Heart left ventricle (tissue), 16 donors: ENCODE data around the gene SPECC1L. TPM values are rescaled to one million over a fixed set of nuclear protein-coding genes. Genes with fewer than 3 reads are reported as not detected.
A peak's percentile ranks its signal among the peaks of the same experiment; 100 is the strongest.

Experiments used
- ATAC-seq, 4 donors: fragments of 200-7000 bp; cut with Tn5 transposase; one replicate each; pipeline ENCODE4 v1.9.1; 2020 to 2022; ENCODE audit warnings: moderate library complexity in 4 of 4, mild to moderate bottlenecking in 3 of 4, moderate number of reproducible peaks in 1 of 4
- DNase-seq, 5 donors: peaks; one replicate each; pipeline ENCODE4 v3.0.0-alpha.2; 2020
- H3K27ac ChIP-seq, 12 donors: fragments of 200-600 bp; sonication (generic) in 4 of 12; one replicate each; pipeline versions ENCODE4 v1.5.0 to v1.8.0; 2016 to 2022; ENCODE audit warnings: mild to moderate bottlenecking in 2 of 12
- H3K27me3 ChIP-seq, 9 donors: fragments of 200-600 bp; sonication (generic) in 2 of 9; one replicate each; pipeline versions ENCODE4 v1.5.1 to v1.8.0; 2016 to 2022; ENCODE audit warnings: mild to moderate bottlenecking in 3 of 9
- H3K36me3 ChIP-seq, 9 donors: fragments of 200-600 bp; sonication (generic) in 2 of 9; one replicate each; pipeline versions ENCODE4 v1.5.0 to v1.8.0; 2018 to 2022; ENCODE audit warnings: mild to moderate bottlenecking in 2 of 9
- H3K4me1 ChIP-seq, 12 donors: fragments of 200-600 bp; sonication (generic) in 4 of 12; one replicate each; pipeline versions ENCODE4 v1.5.0 to v1.8.0; 2016 to 2022; ENCODE audit warnings: mild to moderate bottlenecking in 3 of 12
- H3K4me3 ChIP-seq, 12 donors: fragments of 200-600 bp; sonication (generic) in 4 of 12; one replicate each; pipeline versions ENCODE4 v1.5.0 to v1.8.0; 2017 to 2022; ENCODE audit warnings: mild to moderate bottlenecking in 9 of 12, moderate library complexity in 4 of 12
- H3K9me3 ChIP-seq, 12 donors: fragments of 200-600 bp; sonication (generic) in 4 of 12; one replicate each; pipeline versions ENCODE4 v1.5.0 to v1.8.0; 2016 to 2022; ENCODE audit warnings: mild to moderate bottlenecking in 1 of 12
- POLR2A ChIP-seq, 2 donors: fragments of 450-650 bp; IDR thresholded peaks; one replicate each; pipeline ENCODE4 v1.6.1; 2017; ENCODE audit warnings: antibody characterized with exemption in 2 of 2, mild to moderate bottlenecking in 2 of 2, moderate library complexity in 2 of 2
- WGBS, 4 donors: extraction: QIAGEN DNeasy Blood & Tissue Kit in 2 of 4; methylation state at CpG; one replicate each; pipeline versions ENCODE4 v1.1.5 to v1.1.7; 2013 to 2018; 5-methylcytosine and 5-hydroxymethylcytosine counted together
- intact Hi-C, 10 donors: fragments of 100-400 bp; cut with DNase I; formaldehyde crosslinking; loops; one replicate each; pipeline versions ENCODE4 v1.11.1 to v1.14.2; 2022
- polyA plus RNA-seq, 2 donors: library from polyadenylated mRNA; stranded (reverse); fragments of 200-250 nt; gene quantifications; one replicate each; pipeline ENCODE4 v1.2.3, GENCODE V29; 2013
- total RNA-seq, 9 donors: library from RNA; depleted of rRNA in 2 of 9; stranded (reverse); fragments of >200 nt in 2 of 9; fragmentation: NEBNext Ultra II Directional in 3 of 9; extraction: Animal tissue kit (Norgen Biotek cat#: 25700) in 3 of 9; gene quantifications; one replicate each; pipeline versions ENCODE4 v1.1.0 to v1.2.4, GENCODE V29; 2016 to 2023
- TF ChIP-seq, protein P1 (sequence below), 12 donors: fragments of 200-600 bp; sonication (generic) in 4 of 12; IDR thresholded peaks; one replicate each; pipeline versions ENCODE4 v1.5.0 to v1.8.0; 2018 to 2022; ENCODE audit warnings: antibody characterized with exemption in 12 of 12, mild to moderate bottlenecking in 5 of 12
- donor health status: ischemic (EF 13 %, LVEDD 7.1; RV severe dilation, severe dysfunction).
- donor health status: healthy with polysubstance abuse.
- donor health status: DM: no; HTN: yes; CAD: no.
- donor health status: DM: no; HTN: no; CAD: no.
- donor health status: ischemic (EF 25% LVEDD 6.9; RV normal size, moderate dysfunction).
- donor health status: ischemic (EF 25% LVEDD 5.7; RV mildly dilated, moderate dysfunction).
- donor health status: healthy.
- donor health status: DM: yes; HTN: yes; CAD: no.
- donor health status: ischemic (EF 35%, LVEDD 5.7; RV mildly dilated, moderate dysfunction).
- donor health status: nonischemic (EF 11% LVEDD 7.7; RV severe dilation, severe dysfunction).
- donor health status: DM: yes; HTN: yes; CAD: no.
- donor health status: PGD.
- donor health status: ischemic (EF 29% LVEDD 5.4; RV normal size, mild dysfunction).
- donor health status: nonischemic (EF 23%, LVEDD 6.1; RV moderate dilation, normal function).

Gene SPECC1L
- total and polyA plus RNA-seq, 11 donors = 9.8 to 65.3 (median 38.9) TPM

DNA sequence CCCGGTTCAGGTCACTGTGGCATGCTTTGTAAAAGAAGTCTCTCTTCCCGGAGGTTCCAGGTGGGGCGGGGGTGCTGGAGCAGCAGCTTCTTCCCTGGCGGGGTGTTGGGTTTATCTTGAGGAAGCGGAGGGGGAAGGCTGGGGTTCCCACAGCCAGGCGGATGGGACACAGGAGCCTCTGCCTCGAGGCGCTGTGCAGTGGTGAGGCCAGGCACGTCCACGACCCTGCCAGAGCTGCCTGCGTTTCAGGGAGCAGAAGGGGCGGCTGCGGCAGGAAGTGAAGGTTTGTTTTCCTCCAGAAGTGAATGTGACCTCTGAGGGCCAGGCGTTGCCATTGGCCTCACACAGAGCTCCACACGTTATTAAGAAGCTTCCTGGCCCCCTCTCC lies 136.6 kb downstream of the SPECC1L start:
- H3K27ac ChIP-seq = peak overlapping the region in 8 of 12 donors; percentile 11 to 65 (median 32)
- H3K36me3 ChIP-seq = peaks cover 0 to 29% (median 9%) of the 10 kb centered on the region in 9 donors
- DNase-seq = peak in 2 of 5 donors; percentile 41 to 63
- H3K4me1 ChIP-seq = peaks cover 0 to 66% (median 53%) of the 10 kb centered on the region in 12 donors
- intact Hi-C loops = loop anchor here in 1 of 10 donors (10.0 kb wide), 1 partner anchor 72 kb away; no protein-coding TSS in a partner anchor
- peak in 2 of 4 donors; percentile 29 to 38 for ATAC-seq
- H3K4me3 ChIP-seq = no peak overlapping the region
- H3K27me3 ChIP-seq = no peaks in the 10 kb centered on the region
- 42 to 49% (median 46%) methylated on average over 8 to 15 of the region's 15 CpGs for WGBS, 4 donors
- TF ChIP-seq, protein P1, sequence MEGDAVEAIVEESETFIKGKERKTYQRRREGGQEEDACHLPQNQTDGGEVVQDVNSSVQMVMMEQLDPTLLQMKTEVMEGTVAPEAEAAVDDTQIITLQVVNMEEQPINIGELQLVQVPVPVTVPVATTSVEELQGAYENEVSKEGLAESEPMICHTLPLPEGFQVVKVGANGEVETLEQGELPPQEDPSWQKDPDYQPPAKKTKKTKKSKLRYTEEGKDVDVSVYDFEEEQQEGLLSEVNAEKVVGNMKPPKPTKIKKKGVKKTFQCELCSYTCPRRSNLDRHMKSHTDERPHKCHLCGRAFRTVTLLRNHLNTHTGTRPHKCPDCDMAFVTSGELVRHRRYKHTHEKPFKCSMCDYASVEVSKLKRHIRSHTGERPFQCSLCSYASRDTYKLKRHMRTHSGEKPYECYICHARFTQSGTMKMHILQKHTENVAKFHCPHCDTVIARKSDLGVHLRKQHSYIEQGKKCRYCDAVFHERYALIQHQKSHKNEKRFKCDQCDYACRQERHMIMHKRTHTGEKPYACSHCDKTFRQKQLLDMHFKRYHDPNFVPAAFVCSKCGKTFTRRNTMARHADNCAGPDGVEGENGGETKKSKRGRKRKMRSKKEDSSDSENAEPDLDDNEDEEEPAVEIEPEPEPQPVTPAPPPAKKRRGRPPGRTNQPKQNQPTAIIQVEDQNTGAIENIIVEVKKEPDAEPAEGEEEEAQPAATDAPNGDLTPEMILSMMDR (IDR thresholded peaks at IDR 0.05) = no peak
- TF ChIP-seq POLR2A (IDR thresholded peaks at IDR 0.05) = no peak
- no peaks in the 10 kb centered on the region for H3K9me3 ChIP-seq

DNA sequence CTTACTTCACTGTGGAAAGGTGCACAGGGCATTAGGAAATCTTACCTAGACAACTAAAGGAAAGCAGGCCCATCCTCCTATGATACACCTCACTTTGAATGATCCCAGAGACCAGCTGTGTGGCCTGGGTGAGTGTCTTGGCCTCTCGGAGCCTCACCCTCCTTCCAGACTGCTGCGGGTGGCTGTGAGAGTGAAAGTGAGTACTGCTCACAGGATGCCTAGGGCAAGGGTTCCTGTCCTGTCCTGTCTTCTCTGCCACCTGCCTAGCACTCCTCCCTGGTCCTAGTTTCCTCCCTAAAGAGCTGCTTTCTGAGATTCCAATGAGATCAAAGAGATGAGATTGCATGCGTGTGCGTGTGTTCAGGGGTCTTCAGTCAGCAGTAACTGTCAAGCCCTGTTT lies 137.3 kb downstream of the SPECC1L start:
- Histone ChIP-seq H3K4me1 (peaks cover 0 to 60% (median 48%) of the 10 kb centered on the region in 12 donors), H3K27ac (peak overlapping the region in 5 of 12 donors; percentile 11 to 65 (median 33)), H3K4me3 (no peak overlapping the region), H3K27me3 (no peaks in the 10 kb centered on the region), H3K36me3 (peaks cover 0 to 35% (median 15%) of the 10 kb centered on the region in 9 donors), H3K9me3 (no peaks in the 10 kb centered on the region)
- 80 to 84% (median 81%) methylated on average over 4 of the region's 4 CpGs for WGBS, 4 donors
- no peak for TF ChIP-seq POLR2A (IDR thresholded peaks at IDR 0.05)
- TF ChIP-seq, protein P1 (IDR thresholded peaks at IDR 0.05) = no peak
- intact Hi-C loops = loop anchor here in 1 of 10 donors (10.0 kb wide), 1 partner anchor 73 kb away; no protein-coding TSS in a partner anchor
- DNase-seq (no peak), ATAC-seq (no peak)

- no peaks in the 10 kb centered on the region for H3K9me3 ChIP-seq
- H3K36me3 ChIP-seq = peaks cover 0 to 42% (median 23%) of the 10 kb centered on the region in 9 donors
- peaks cover 0 to 53% (median 40%) of the 10 kb centered on the region in 12 donors for H3K4me1 ChIP-seq
- 45 to 62% (median 52%) methylated on average over 4 to 7 of the region's 7 CpGs for WGBS, 4 donors
- no peaks in the 10 kb centered on the region for H3K27me3 ChIP-seq
- intact Hi-C loops = loop anchor here in 1 of 10 donors (10.0 kb wide), 1 partner anchor 74 kb away; no protein-coding TSS in a partner anchor
- TF ChIP-seq POLR2A (IDR thresholded peaks at IDR 0.05) = no peak
- peak in 1 of 5 donors; percentile 23 for DNase-seq
- H3K4me3 ChIP-seq = no peak overlapping the region
- no peak for ATAC-seq
- peak overlapping the region in 2 of 12 donors; percentile 11 to 65 for H3K27ac ChIP-seq
Measured at GRCh38 chr22:24408630-24409029, 138.0 kb downstream of the SPECC1L start.

- Histone ChIP-seq H3K36me3 (peaks cover 0 to 45% (median 30%) of the 10 kb centered on the region in 9 donors), H3K4me1 (peaks cover 0 to 42% (median 30%) of the 10 kb centered on the region in 12 donors), H3K27ac (no peak overlapping the region), H3K27me3 (no peaks in the 10 kb centered on the region), H3K4me3 (no peak overlapping the region), H3K9me3 (no peaks in the 10 kb centered on the region)
- ATAC-seq (no peak), DNase-seq (no peak)
- intact Hi-C loops = loop anchor here in 1 of 10 donors (10.0 kb wide), 1 partner anchor 75 kb away; no protein-coding TSS in a partner anchor
- WGBS, 4 donors = 88 to 97% (median 96%) methylated on average over 9 of the region's 9 CpGs
- TF ChIP-seq, protein P1 (IDR thresholded peaks at IDR 0.05) = no peak
- TF ChIP-seq POLR2A (IDR thresholded peaks at IDR 0.05) = no peak
Measured at GRCh38 chr22:24409707-24410106, 139.1 kb downstream of the SPECC1L start.
